Thoracic aorta (tissue), 2 donors: Measurements from ENCODE around the gene CYP4F2. TPM values are rescaled to one million over a fixed set of nuclear protein-coding genes. Genes with fewer than 3 reads are reported as not detected.
"Not testable (repeated sequence)": the region's sequence is repeated elsewhere in the genome, so short reads cannot be mapped to it uniquely, and the experiment has no call there.

Experiments used
- ATAC-seq: fragments of 150-250 bp; one replicate; pipeline ENCODE4 v1.8.0; 2017; ENCODE audit warnings: low read depth; ENCODE audit not compliant: insufficient number of reproducible peaks, low FRiP score
- DNase-seq: peaks from one replicate; pipeline ENCODE4 v3.0.0-alpha.2; 2020; ENCODE audit warnings: low spot score
- H3K27ac ChIP-seq, 2 donors: fragments of 200-600 bp; sonication (generic); 1 replicate in 1 of 2; 2 replicates in 1 of 2; pipeline ENCODE4 v1.5.1; 2016; ENCODE audit warnings: mild to moderate bottlenecking in 2 of 2, moderate library complexity in 2 of 2
- H3K27me3 ChIP-seq: fragments of 200-600 bp; sonication (generic); replicated peaks from 2 replicates; pipeline ENCODE4 v1.6.0; 2016; ENCODE audit warnings: mild to moderate bottlenecking; ENCODE audit not compliant: insufficient read depth
- H3K36me3 ChIP-seq: fragments of 200-600 bp; sonication (generic); one replicate; pipeline ENCODE4 v1.5.1; 2016
- H3K4me1 ChIP-seq, 2 donors: fragments of 200-600 bp; sonication (generic); 1 replicate in 1 of 2; 2 replicates in 1 of 2; pipeline versions ENCODE4 v1.5.1 to v1.6.0; 2016; ENCODE audit warnings: low read depth in 2 of 2, mild to moderate bottlenecking in 1 of 2; ENCODE audit not compliant: control insufficient read depth in 1 of 2
- H3K4me3 ChIP-seq: fragments of 200-600 bp; sonication (generic); 2 replicates; pipeline ENCODE4 v1.5.1; 2016; ENCODE audit warnings: mild to moderate bottlenecking
- H3K9me3 ChIP-seq: fragments of 200-600 bp; sonication (generic); 2 replicates; pipeline ENCODE4 v1.5.1; 2016
- total RNA-seq, 2 donors: library from RNA; depleted of rRNA; stranded (reverse); fragments of >200 nt; gene quantifications; one replicate each; pipeline versions ENCODE4 v1.1.0 to v1.2.3, GENCODE V29; 2016
- TF ChIP-seq, protein P1 (sequence below): fragments of 200-600 bp; sonication (generic); IDR thresholded peaks from one replicate; pipeline ENCODE4 v1.5.1; 2019; ENCODE audit warnings: antibody characterized with exemption

The CYP4F2 gene
- total RNA-seq, 2 donors from 2014 or later = not detected

DNA sequence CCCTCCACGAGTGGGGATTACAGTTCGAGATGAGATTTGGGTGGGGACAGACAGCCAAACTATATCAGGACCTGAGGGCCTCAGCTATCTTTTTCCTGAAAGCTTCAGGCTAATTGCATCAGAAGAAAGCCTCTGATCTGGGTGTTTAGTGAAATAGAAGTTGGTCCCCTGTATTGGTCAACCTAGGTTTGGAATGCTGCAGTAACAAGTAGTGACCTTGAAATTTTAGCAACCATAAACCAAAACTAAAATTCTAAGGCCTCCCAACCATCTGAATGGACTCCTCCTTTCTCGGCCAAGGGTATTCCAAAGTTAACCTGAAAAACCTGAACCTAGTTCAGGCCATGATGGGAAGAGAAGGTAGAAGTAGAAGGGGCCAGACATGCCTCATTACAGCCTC lies 47.5 kb downstream of the CYP4F2 start:
- no peaks in the 10 kb centered on the region for H3K36me3 ChIP-seq
- H3K9me3 ChIP-seq = no peaks in the 10 kb centered on the region
- H3K4me1 ChIP-seq = no peaks in the 10 kb centered on the region
- ATAC-seq (no peak), DNase-seq (no peak)
- no peaks in the 10 kb centered on the region for H3K27me3 ChIP-seq
- H3K4me3 ChIP-seq = no peak overlapping the region
- TF ChIP-seq, protein P1, sequence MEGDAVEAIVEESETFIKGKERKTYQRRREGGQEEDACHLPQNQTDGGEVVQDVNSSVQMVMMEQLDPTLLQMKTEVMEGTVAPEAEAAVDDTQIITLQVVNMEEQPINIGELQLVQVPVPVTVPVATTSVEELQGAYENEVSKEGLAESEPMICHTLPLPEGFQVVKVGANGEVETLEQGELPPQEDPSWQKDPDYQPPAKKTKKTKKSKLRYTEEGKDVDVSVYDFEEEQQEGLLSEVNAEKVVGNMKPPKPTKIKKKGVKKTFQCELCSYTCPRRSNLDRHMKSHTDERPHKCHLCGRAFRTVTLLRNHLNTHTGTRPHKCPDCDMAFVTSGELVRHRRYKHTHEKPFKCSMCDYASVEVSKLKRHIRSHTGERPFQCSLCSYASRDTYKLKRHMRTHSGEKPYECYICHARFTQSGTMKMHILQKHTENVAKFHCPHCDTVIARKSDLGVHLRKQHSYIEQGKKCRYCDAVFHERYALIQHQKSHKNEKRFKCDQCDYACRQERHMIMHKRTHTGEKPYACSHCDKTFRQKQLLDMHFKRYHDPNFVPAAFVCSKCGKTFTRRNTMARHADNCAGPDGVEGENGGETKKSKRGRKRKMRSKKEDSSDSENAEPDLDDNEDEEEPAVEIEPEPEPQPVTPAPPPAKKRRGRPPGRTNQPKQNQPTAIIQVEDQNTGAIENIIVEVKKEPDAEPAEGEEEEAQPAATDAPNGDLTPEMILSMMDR = no peak
- no peak overlapping the region for H3K27ac ChIP-seq

DNA sequence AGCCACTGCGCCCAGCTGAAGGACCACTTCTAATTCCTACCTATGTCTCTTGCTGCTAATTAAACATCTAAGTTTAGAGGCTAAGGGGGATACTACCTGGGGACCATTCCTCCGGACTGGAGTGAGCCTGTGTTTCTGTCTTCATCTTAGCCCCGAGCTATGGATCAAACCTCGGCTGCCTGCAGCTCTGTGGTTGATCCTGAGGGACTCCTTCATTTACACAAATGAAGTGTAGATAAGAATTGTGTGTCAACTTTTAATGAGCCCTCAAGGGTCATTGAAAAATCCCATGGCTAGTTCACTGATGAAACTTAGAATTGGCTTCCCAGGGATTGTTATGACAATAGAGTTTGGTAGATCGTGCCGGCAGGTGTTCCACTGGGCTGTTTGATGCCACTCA lies 51.0 kb downstream of the CYP4F2 start:
- DNase-seq = no peak
- no peak for ATAC-seq
- no peaks in the 10 kb centered on the region for H3K27me3 ChIP-seq
- H3K36me3 ChIP-seq = no peaks in the 10 kb centered on the region
- no peak overlapping the region for H3K27ac ChIP-seq
- TF ChIP-seq, protein P1 = no peak
- H3K4me3 ChIP-seq = no peak overlapping the region
- H3K9me3 ChIP-seq = no peaks in the 10 kb centered on the region
- H3K4me1 ChIP-seq = no peaks in the 10 kb centered on the region

DNA sequence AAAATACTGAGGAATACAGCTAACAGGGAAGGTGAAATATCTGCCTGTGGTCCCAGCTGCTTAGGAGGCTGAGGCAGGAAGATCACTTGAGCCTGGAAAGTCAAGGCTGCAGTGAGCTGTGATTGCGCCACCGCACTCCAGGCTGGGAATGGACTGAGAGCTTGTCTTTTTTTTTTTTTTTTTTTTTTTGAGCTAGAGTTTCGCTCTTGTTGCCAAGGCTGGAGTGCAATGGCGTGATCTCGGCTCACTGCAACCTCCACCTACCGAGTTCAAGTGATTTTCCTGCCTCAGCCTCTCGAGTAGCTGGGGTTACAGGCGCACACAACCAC lies 54.0 kb downstream of the CYP4F2 start:
- H3K4me3 ChIP-seq, H3K4me1 ChIP-seq, DNase-seq, ATAC-seq, H3K9me3 ChIP-seq, H3K27ac ChIP-seq, H3K36me3 ChIP-seq, H3K27me3 ChIP-seq: not testable (repeated sequence)

DNA sequence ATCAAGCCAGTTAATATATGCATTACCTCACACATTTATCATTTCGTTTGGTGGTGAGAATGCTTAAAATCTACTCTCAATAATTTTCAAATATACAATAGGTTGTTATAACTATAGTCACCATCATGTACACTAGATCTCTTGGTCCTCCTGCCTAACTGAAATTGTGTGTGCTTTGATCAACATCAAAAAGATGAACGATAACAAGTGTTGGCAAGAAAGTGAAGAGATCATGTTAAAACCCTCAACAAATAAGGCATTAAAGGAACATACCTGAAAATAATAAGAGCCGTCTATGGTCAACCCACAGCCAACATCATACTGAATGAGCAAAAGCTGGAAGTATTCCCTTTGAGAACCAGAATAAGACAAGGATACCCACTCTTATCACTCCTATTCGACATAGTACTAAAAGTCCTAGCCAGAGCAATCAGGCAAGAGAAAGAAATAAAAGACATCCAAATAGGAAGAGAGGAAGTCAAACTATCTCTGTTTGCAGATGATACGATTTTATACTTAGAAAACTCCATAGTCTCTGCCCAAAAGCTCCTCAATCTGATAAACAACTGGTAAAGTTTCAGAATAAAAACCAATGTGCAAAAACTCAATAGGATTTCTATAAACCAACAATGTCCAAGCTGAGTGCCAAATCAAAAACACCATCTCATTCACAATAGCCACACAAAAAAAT lies 54.5 kb downstream of the CYP4F2 start:
- no peak overlapping the region for H3K4me3 ChIP-seq
- TF ChIP-seq, protein P1 = no peak
- H3K9me3 ChIP-seq = no peaks in the 10 kb centered on the region
- H3K36me3 ChIP-seq = no peaks in the 10 kb centered on the region
- H3K4me1 ChIP-seq = no peaks in the 10 kb centered on the region
- no peak for ATAC-seq
- no peak for DNase-seq
- no peaks in the 10 kb centered on the region for H3K27me3 ChIP-seq
- no peak overlapping the region for H3K27ac ChIP-seq

DNA sequence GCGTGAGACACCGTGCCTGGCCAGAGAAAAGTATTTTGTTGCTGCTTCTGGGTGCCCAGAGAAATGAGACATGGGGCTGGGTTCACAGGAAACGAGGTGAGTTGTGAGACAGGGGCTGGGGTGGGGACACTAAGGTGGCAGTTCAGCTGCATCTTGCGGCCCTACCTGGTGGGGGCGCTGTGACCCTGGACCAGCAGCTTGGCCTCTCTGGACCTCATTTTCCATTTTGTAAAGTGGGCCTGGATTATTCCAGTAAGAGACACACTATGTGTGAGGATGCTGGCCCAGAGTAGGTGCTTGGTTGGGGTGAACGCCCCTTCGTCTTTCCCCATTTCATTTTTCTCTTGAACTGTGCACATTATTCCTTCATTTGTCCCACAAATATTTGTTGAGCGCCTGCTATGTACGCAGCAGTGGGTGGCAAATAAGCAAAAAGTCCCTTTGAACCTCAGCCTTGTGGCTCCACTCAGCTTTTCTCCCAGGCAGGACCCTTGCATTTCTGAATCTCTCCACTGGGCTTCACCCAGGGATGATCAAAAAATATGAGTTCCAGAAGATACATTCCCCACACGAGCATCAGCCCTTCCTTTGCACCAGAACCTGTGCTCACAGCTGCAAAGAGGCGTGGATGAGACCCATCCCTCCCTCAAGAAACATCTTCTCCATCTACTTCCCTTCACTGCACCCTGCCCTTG lies 55.9 kb downstream of the CYP4F2 start:
- ATAC-seq = no peak
- H3K27me3 ChIP-seq = no peaks in the 10 kb centered on the region

More for the DNA sequence above, 55.9 kb downstream of the CYP4F2 start:
- H3K36me3 ChIP-seq = no peaks in the 10 kb centered on the region
- no peak overlapping the region for H3K4me3 ChIP-seq
- H3K27ac ChIP-seq = no peak overlapping the region
- H3K4me1 ChIP-seq = peaks cover 0 to 8% of the 10 kb centered on the region in 2 donors
- TF ChIP-seq, protein P1 = no peak
- no peaks in the 10 kb centered on the region for H3K9me3 ChIP-seq
- no peak for DNase-seq
